GM21515 (cell line): Measurements from ENCODE around the gene GPR35.
"Not testable (repeated sequence)": the region's sequence is repeated elsewhere in the genome, so short reads cannot be mapped to it uniquely, and the experiment has no call there.

Source experiments
- ATAC-seq: cut with Tn5 transposase; IDR thresholded peaks from one replicate; pipeline ENCODE4 v1.9.1; 2021; ENCODE audit not compliant: unreplicated experiment

The GPR35 gene

DNA sequence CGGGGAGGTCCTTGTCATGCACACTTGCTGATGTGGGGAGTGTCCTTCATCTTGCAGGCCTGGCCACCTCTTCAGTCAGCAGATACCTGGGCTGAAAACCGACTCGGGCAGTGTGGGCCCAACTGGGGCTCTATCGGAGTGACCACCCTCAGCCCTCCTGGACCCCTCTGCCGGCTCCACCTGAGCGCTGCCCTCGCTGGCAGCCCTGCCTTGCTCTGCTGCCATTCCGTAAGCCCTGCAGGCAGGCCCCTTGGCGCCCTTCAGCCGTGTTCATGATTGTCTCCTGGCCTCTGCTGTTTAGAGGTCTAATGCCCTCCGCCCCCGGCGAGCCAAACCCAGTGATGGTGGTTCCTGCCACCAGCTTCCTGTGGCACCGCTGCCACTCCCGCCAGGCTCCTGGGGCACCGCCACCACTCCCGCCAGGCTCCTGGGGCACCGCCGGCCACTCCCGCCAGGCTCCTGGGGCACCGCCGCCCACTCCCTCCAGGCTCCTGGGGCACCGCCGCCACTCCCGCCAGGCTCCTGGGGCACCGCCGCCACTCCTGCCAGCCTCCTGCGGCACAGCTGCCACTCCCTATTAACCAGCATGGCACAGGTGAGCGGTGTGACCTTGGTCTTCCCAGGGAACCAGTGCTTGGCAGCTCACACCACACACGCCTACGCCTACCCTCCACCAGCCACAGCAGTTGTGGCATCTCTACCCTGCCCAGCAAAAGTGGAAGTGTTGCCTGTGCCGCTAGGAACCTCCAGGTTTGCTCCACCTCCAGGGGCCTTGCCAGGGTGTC lies 22.8 kb upstream of the GPR35 start:
- no peak for ATAC-seq

DNA sequence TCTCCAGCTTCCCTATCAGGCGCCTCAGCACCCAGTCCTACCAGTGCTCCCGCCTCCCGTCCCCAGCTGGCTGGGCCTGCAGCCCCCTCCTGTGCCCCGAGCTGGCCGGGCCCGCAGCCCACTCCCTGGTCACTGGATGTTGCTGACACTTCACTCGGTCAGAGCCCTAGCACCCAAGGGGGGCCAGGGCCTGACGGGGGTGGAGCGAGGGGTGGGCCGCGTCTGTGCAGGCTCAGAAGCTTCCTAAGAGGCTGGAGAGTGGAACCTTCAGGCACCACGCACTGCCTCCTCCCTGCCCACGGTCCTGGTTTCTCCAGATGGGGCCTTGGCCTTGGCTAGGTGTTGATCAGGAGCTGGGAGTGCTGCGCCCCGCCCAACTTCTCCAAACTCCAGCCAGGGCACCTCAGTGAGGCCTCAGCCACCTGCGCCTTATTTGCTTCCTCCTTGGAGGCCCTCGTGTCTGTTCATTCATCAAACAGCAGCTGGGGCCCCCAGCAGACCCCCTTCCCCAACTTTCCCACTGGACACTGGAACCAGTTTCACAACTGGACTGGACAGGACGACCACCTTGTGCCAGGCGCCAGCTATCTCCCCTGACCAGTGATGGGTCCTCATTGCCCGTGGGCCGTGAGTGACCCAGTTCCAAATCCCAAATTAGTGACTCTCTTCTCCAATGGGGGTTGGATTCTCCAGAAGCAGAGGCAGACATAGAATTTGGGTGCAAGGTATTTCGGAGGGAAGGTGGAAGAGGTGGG lies 22.0 kb upstream of the GPR35 start:
- no peak for ATAC-seq

DNA sequence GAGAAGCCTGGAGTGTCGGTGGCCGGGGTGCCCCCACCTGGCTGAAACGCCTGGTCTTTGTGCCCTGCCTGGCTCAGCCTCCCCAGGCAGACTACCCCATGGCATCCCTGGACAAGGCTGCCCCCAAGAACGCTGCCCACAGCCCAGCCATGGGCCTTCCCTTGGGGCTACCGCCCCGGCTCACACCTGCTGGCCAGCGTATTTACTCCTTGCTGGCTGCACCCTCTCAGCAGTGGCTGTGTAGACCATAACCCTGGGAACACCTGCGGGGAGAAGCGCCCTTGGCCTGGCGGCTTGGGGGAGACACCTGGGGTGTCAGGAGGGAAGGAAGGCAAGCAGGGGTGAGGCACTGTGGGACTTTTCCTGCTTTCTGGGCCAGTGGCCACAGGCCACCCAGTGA lies 21.4 kb upstream of the GPR35 start:
- ATAC-seq, result no peak

DNA sequence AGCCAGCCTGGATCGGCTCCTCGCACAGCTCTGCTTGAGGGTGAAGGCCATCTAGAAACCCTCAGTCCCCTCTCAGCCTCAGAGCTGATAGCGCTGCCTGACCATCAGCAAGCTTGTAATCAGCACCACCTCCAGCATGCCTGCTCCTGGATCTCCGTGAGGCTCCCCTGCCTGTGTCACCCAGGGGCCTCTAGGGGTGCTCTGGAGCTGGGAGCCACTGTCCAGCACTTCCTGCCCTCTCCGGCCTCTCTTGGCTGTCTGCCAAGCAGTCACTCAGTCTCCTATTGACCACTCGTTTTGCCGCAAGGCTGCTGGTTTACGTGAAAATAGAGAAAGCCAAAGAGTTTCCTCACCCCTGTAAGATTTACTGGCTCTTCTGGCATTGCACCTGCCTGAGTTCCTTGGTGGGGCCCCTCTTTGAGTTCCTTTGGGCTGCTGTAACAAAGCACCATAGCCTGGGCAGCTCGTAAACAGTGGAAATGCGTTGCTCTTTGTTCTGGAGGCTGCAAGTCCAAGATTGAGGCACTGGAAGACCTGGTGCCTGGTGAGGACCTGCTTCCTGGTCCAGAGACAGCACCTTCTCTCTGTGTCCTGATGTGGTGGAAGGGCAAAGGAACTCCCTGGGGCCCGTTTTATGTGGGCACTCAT lies 20.9 kb upstream of the GPR35 start:
- no peak for ATAC-seq

DNA sequence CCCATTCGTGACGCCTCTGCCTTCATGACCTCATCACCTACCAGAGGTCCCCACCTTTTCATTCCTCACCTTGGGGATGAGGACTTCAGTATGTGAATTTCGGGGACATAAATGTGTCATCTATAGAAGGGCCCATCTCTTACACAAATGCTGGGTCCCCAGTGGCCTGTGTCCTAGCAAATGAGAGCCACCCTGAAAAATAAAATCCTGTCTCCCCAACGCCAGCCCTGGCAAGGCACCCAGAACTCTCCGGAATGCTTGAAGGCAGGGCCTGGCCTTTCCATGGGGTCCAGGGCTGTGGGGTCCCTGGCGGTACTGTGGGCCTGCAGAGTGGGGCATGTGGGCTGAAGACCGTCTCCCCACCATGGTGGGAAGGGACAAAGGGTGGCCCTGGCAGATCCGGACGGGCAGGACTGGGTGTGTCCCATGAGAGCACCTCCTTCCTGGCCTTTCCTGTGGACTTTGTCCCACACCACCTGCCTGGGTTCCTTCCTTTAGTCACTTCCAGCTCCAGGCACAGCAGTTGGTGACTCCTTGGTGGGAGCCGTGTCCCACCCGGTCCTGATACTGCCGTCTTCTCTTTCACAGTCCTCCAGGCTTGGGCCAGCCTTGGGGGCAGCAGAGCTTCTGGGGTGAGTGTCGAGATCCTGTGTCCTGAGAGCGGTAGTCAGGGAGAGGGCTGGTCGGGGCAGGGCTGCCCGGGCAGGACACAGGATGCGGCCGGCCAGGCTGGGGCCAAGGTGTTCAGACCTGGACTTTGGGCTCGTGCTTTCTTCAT lies 20.2 kb upstream of the GPR35 start:
- no peak for ATAC-seq

DNA sequence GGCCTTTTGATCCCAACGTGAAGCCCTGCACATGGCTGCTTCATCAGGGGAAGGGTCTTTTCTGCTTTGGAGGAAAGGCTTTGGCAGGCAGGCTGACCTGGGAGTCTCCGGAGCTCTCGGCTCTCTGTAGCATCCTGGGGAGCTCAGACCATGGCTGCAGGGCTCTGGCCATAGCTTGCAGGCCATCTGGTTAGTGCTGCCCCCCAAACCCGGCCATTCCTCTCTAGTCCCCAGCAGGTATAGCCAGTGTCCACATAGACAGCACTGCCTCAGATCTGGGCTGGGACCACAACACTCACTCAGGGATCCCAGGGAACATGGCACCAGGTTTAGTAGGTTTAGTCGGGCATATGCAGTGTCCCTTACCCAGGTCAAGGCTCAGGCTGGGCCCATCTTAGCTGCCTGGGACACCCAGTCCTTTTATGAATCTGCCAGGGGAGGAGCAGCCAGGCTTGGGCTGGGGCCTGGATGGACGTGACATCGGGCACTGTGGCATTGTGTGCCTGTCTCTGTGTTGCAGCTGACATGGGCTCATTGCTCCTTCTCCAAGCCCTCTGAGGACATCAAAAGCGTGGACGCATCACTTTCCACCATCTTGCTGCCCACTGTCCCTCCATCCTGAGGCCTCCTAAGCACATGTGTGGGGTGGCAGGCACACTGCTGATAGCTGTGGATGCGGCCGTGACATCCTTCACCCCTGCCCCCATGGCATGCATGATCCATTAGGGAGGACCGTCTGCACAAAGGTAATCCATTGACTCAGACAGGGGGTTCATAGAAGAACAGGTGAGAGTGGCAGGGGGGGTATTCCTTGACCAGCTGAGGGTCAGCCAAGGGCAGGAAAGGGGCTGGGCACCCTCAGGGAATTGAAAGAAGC lies 19.2 kb upstream of the GPR35 start:
- ATAC-seq, result no peak

DNA sequence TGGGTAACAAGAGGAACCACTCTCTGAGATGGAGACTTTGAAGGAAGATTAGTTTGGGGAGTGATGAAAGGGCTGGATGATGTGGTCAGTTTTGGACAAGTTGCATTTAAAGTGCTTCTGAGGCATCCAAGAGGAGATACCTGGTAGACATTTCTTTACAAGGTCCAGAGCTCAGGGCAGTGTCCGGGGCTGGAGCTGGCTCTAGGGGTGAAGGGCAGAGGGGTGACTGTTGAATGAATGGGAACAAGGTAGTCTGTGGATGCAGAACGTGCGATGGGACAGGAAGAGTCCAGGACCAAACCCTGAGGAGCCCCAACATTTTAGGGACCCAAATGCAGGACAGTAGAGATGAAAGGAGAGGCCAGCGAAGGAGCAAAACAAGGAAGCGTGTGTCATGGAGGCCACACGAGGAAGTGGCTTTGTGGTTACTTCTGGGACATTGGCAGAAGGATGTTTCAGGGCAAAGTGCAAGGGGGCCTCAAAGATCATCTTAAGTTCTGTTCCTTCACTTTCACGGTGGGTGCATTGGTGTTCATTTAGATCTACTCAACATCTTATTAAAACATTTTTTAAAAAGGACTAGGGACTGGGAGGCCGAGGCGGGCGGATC lies 13.6 kb upstream of the GPR35 start:
- no peak for ATAC-seq

DNA sequence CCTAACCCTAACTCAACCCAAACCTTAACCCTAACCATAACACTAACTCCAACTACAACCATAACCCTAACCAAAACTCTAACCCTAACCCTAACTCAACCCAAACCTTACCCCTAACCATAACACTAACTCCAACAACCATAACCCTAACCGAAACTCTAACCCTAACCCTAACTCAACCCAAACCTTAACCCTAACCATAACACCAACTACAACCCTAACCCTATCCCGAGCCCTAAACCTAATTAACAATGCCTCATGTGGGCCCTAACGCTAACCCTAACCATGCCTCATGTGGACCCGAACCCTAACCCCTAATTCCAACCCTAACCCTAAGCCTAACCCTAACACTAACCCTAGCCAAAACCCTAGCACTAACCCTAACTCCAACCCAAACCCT lies 11.5 kb upstream of the GPR35 start:
- ATAC-seq, result no peak

DNA sequence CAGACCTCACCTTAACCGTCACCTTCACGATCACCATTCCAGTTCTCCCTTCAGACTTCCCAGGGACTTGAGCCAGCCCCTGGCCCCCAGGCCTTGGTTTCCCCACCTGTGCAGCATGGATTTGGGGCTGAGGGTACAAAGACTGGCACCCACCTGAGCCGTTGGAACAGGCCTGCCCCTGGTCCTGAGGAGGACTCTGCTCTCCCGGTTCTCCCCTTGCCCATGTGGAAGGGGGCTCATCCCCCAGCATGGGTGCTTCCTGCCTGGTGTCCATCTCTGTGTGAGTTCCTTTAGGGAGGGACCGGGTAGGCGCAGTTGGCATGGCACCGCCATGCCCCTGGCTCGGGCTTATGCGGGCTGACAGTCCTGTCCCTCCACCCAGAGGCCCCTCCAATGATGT lies 10.9 kb upstream of the GPR35 start:
- ATAC-seq, result no peak

DNA sequence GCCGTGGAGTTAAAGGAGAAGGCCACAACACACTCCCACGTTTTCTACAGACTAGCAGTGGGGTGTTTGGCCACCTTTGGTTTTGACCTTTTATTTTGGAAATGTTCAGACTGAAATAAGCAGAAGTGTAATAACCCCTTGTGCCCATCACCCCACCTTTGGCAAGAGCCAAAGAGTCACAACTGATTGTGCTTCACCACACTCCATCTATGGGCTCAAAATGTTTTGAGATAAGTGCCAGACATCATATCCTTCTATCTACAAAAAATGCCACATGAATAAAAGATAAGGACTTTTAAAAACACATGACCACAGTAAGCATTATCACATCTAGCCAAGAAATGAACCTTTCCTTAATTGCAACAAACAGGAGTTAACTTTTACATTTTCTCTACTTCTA lies 9.9 kb upstream of the GPR35 start:
- ATAC-seq, result no peak

DNA sequence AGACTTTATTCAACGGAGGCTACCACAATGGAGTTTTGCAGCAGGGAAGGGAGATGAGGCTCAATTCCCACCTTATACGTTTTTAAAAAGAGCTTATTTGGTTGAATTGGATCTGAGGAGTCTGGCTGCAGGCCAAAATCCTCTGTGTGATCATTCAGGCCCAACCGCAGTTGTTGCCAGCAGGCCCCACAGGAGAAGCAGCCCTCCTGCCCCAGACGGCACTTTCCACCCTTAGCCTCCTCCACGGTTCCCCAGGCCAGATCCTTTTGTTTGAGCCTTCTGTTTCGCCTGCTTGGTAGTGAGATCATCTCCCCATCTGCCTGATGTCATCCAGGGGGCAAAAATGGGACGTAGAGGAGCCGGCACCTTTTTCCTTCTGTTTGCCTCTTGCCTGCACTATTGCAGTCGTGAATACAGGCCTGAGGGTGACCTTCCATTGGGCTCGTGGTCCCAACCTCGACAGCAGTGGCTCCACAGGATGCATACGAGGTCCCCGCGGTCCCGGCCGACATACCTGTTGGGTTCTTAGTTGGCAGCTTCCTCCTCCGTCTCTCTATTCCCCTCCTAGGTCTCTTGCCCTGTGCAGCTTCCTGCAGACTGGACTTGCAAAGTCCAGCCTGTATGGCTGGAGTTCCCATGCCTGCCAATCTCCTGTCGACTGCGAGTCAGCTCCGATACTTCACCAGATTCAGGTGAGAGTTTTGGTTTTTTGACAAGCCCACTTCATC lies 9.3 kb upstream of the GPR35 start:
- ATAC-seq, result no peak

DNA sequence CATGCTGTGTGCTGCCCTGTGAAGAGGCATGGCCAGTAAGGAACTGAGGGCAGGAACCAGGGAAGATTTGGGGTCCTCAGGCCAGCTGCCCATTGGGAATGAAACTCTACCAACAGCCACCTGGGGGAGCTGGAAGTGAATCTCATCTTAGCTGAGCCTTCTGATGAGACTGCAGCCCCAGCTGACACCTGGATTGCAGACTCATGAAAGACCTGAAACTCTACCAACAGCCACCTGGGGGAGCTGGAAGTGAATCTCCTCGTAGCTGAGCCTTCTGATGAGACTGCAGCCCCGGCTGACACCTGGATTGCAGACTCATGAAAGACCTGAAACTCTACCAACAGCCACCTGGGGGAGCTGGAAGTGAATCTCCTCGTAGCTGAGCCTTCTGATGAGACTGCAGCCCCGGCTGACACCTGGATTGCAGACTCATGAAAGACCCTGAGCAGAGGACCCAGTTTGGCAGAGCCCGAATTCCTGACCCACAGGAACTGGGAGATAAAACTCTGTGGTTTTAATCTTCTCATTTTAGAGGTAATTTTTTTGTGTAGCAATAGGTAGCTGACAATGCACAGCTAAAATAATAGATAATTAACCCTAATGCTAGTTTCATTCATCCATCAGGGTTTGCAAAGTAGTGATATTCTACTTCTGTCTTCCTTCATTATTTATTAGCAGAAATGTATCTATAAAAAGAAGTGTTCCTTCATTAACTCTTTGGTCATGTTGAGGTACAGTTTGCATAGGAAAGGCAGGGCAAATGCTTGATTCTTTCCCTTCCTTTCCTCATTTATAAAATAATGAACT lies 8.2 kb upstream of the GPR35 start:
- ATAC-seq, result not testable (repeated sequence)

DNA sequence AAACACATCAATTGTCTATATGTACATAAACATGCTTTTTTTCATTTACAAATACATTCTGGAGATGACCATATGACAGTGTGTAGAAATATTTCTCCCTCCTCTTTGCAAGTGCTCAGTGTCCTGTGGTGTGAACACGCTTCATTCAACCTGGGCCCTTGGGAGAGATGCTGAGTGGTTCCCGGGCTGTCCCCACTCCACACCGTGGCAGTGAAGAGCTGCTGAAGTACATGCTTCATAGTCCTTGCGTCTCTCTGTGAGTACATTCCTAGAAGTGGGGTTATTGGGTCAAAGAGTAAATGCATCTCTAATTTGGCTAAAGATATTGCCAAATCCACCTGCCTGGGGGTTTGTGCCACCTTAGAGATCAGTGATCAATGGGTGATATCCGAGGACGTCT lies 6.5 kb upstream of the GPR35 start:
- ATAC-seq, result no peak

DNA sequence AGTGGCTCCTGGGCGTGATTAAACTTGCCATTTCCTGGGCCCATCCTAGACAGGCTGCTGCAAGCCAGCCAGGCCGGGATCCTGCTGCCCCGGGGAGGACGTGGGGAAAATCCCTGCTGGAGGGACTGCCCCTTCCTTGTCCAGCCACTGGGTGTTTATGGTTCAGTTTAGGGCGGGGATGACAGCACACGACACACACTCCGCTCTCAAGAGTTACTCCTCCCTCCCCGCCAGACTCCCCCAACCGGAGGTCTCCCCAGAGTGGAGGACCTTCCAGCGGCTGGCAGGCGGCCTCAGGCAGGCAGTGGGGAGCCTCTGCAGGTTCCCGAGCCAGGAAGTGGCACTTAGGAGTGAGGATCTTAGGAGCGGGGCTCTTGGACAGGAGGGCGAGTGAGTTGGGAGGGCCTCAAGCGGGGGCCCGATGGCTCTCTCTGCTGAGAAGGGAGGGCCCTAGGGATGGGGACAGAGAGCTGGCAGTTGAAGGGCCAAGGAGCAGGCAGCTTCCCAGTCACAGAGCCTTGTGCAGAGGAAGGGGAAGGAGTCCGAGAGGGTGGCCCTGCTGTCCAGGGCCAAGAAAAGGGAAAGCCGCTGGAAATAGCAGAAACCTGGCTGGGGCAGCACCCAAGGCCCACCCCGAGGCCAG lies 5.7 kb upstream of the GPR35 start:
- ATAC-seq, result no peak

DNA sequence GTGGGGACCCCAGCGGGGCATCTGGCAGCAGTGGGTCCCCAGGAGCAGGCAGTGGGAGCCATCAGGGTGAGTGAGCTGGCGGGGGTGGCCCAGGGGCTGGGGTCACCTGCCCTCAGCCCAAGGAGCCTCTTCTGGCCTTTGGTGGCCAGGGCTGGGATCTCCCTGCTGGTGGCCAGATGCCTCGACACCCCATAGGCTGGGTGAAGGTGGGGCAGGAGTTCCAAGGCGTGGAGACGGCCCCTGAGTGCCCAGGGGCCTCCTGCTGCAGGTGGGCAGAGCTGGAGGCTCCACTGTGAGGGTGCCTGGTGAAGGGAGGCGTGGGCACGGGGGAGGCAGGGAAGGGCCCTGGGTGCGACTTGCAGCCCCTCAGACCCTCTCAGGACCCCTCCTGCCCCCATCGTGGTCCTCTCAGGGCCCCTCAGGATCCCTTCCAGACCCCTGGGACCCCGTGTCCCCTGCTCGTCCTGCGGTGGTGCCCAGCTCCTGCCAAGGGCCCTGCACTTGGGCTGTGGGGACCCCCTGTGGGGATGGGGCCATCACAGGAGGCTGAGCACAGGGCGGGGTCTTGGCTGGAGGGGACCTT lies 5.0 kb upstream of the GPR35 start:
- ATAC-seq, result no peak

DNA sequence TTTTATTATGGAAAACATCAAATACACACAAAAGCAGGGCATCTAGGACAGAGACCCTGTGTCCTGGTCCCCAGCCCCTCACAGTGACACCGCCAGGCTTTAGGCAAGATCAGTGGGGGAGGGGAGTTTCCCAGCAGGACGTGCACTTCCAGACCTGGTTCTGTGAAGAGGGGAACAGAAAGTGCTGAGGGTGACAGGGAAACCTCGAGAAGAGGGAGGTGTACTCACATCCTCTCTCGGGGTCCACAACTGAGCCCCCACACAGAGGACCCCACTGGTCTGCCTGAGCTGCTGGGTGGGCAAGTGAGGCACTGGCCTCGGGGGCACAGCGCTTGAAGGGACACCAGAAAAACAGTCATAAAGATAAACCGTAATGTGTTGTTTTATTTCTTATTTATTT lies 4.4 kb upstream of the GPR35 start:
- no peak for ATAC-seq

DNA sequence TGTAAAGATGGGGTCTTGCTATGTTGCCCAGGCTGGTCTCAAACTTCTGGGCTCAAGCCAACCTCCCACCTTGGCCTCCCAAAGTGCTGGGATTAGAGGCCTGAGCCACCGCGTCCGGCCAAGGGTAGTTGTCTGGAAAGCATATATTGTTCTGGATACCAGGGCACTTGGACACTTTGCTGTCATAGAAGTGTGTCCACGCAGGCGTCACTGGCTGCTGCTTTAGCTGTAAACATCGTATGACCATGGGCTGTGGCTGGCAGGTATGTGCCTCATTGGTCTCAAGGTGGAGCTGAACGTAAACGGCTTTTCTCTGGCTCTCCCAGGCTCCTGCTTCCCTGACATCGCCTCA lies 3.2 kb upstream of the GPR35 start:
- ATAC-seq, result no peak
